Dermis blood vessel endothelial cell (primary cell): ENCODE data around the gene GOT1. TPM values are rescaled to one million over a fixed set of nuclear protein-coding genes. Genes with fewer than 3 reads are reported as not detected.

Source experiments
- DNase-seq: peaks from one replicate; pipeline ENCODE4 v3.0.0; 2010
- total RNA-seq: library from RNA; depleted of rRNA; stranded (reverse); fragments of >200 nt; gene quantifications from 2 replicates; pipeline ENCODE4 v1.2.3, GENCODE V29; 2014

Gene GOT1
- total RNA-seq, result 20.8 and 27.2 TPM in 2 replicates

GRCh38 chr10:99430451-99431189 lies at the start of gene GOT1:
GOT1 (minus strand) TSS chr10:99430624; CDS start chr10:99430565, 59 bp downstream.
- DNase-seq, result peak; percentile 99

- DNase-seq, result no peak
Measured at GRCh38 chr10:99470327-99470726, 39.9 kb upstream of the GOT1 start.

DNA sequence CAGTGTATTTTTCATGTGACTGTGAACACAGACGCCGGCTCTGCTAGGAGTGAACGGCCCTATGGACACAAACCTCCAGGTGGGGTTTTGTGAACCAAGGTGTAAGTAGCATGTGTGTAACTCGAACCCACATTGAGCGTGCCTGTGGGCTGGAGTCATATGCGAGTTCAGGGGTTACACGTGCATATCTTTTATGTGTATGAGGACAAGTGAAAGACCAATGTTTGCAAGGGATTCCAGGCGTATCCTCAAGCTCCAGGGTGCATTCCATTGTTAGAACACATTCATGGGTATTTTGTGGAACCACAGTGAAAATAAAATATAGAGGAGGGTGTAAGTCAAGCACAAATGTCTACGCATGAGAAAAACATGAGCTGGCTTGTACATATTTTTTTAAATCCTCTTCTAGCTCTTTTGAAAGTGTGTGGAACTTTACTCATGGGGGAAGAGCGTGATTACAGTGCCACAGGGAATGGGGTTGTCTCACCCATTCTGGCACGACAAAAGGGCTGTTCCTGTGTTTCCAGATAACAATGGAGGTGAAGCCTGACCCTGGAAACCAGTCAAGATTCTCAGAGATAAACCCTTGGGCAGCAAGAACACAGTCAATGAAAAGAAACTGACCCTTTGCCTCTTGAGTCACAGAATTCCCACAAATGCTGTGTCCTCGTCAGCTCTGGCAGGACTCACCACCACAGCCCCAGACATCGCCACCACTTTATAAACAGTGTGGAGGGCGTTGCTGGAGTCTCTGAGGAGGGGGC lies 37.0 kb upstream of the GOT1 start:
- DNase-seq, result peak; percentile 95

GRCh38 chr10:99466632-99467223 lies 36.3 kb upstream of the GOT1 start:
- DNase-seq, result peak; percentile 89

DNA sequence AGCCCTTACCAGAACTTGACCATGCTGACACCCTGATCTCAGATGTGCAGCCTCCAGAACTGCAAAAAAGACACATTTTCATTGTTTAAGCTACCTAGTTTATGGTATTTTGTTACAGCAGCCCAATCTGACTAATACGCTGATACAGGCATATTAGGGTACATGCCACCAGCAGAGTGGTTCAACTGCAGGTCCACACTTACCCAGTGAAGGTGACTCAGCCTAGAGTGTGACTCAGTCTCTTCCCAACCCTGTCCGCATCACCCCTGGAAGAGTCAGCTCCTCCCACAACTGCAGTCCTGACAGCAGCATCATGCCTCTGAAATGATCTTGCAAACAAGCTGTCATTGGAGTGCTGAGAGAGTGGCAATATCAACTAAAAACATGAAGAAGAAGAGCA lies 30.8 kb upstream of the GOT1 start:
- peak; percentile 22 for DNase-seq

GRCh38 chr10:99460070-99460469 lies 29.6 kb upstream of the GOT1 start:
- DNase-seq, result no peak

DNA sequence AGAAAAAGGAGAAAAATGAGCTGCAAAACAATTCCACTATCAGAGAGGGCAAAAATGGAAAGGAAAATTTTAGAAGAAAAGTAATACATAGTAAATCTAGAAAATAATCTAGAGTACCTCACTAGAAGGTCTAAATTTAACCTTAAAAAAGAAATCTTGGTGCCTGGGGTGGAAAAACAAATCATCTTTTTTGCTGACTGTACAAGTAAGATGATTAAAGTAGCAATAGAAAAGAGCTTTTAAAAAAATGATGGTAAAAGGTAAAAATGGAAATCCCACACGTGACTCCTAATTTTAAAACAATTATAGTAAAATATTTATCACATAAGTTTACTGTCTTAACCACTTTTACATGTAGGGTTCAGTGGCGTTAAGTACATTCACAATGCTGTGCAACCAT lies 28.8 kb upstream of the GOT1 start:
- DNase-seq, result no peak

DNA sequence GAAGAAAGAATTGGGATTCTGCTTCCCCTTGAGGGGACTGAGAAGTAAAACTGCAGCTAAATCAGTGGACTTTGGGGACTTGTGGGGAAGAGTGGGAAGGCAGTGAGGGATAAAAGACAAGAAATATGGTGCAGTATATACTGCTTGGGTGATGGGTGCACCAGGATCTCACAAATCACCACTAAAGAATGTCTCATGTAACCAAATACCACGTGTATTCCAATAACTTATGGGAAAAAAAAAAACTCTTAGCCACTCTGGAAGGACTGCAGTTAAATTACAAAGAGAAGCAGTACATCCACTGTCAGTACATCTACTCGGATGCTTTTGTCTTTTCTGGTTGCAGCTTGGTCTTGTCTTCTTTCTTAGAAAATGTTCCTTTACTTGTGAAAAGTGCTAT lies 27.4 kb upstream of the GOT1 start:
- no peak for DNase-seq

- DNase-seq, result no peak
Measured at GRCh38 chr10:99456931-99457288, 26.5 kb upstream of the GOT1 start.

DNA sequence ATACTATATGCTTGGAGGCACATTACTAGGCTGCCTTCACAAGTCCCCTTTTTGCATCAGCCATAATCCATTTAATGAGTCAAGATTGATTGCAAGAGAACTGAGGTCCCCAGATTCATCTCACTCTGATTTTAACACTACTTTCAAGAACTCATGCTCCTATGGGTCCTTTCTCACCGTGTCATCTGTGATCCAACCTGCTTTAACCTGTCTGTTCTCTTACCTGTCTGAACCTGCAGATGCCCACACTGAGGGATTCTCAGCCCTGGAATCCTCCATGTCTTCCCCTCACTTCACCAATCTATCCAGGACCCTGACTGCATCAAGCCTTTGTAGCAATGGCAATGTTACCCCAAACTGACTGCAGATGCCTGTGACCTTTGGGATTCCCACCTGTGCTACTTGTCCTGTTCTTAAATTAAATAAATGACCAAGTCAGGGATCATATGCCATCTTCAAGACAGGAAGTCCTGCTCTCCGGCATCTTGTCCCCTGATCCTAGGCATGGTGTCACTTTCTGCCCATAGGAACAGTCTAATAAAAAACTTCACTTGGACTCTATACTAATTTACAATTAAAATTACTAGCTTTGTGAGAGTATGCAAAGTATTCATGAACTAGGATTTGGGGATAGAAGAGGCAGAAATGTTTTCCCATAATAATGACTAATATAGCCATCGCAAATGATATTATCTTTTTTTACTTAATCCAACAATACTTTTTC lies 25.9 kb upstream of the GOT1 start:
- DNase-seq, result no peak

DNA sequence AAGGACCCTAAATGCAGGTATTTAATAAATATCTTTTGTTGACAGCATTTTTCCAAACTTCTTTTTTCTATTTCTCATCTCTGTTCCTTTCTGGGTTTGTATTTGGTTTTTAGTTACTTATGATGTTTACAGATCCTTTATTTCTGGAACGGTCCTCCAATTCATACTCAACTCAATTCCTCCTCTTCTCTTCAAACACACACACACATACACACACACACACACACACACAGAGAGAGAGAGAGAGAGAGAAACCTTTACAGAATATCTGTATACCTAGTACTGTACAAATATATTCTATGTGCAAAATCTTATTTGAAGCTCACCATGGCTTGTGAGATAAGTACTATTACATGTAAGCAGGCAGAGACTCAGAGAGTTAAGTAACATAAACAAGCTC lies 21.6 kb upstream of the GOT1 start:
- DNase-seq, result no peak

GRCh38 chr10:99451499-99451788 lies 21.0 kb upstream of the GOT1 start:
- no peak for DNase-seq

GRCh38 chr10:99450624-99451498 lies 20.4 kb upstream of the GOT1 start:
- DNase-seq, result no peak

- DNase-seq, result no peak
Measured at GRCh38 chr10:99450156-99450555, 19.7 kb upstream of the GOT1 start.

GRCh38 chr10:99449023-99449422 lies 18.6 kb upstream of the GOT1 start:
- no peak for DNase-seq

GRCh38 chr10:99444383-99445045 lies 14.1 kb upstream of the GOT1 start:
- DNase-seq, result no peak

GRCh38 chr10:99443500-99443899 lies 13.1 kb upstream of the GOT1 start:
- DNase-seq, result no peak

DNA sequence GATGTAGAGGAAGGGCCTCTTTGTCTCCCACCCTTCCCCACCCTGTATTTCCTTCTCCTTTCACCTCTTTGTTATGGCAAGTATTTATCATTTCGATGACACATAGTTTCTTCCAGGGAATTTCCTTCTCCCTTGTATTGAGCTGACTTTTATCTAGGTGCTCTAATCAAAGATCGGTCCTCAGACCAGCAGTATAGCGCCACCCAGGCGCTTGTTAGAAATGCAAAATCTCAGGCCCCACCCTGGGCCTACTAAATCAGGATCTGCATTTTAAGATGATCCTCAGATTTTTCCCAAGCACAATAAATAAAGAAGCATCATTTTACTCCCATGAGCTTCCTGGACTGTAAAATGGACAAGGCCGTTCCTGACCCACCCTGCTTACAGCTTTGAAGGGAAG lies 12.0 kb upstream of the GOT1 start:
- DNase-seq, result no peak

DNA sequence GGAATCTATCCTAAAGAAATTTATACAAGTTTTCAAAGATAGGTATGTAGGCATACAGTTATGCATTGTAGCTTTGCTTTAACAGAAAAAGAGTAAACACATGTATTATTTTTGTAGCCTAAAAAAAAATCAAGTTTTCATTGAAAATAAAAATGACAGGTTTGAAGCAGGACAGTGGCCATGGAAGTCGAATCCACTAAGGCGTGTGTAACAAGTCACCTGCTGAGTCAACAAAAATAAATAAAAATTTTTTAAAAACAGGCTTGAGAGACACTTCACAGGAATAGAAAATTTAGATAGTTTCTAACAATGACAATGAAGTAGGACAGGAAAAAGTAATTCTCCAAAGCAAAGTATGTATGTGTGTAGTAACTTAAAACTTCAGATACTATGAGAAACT lies 8.5 kb upstream of the GOT1 start:
- DNase-seq, result no peak

- peak; percentile 80 for DNase-seq
Measured at GRCh38 chr10:99435986-99436638, 5.7 kb upstream of the GOT1 start.

GRCh38 chr10:99433378-99434020 lies 3.1 kb upstream of the GOT1 start:
- peak; percentile 33 for DNase-seq
